Caki2 (cell line): ENCODE measurements around the gene WASHC4. TPM values are rescaled to one million over a fixed set of nuclear protein-coding genes. Genes with fewer than 3 reads are reported as not detected.
"Not testable (repeated sequence)": the region's sequence is repeated elsewhere in the genome, so short reads cannot be mapped to it uniquely, and the experiment has no call there.

Experiments
- DNase-seq: peaks from one replicate; pipeline ENCODE4 v3.0.0-alpha.2; 2015; ENCODE audit warnings: low read depth
- in situ Hi-C: cut with HindIII; loops from 2 replicates; pipeline ENCODE4 v1.10.0; 2016; ENCODE audit warnings: low sequenced_read_pairs, low pct_unique_long_range_greater_than_20kb, mixed read lengths
- total RNA-seq: library from RNA; depleted of rRNA; stranded (reverse); fragments of >200 nt; shearing (Covaris generic); gene quantifications from 2 replicates; pipeline ENCODE4 v1.2.3, GENCODE V29; 2014; ENCODE audit warnings: low replicate concordance

WASHC4 gene
- total RNA-seq, 1 experiment from 2014 or later = 13.7 TPM

- peak; percentile 61 for DNase-seq
- in situ Hi-C loops = no loop called here
Measured at GRCh38 chr12:105084251-105085250, 23.0 kb upstream of the WASHC4 start, which contains the start of gene ALDH1L2. ALDH1L2 (minus strand) TSS chr12:105084458; CDS start chr12:105084436, 22 bp downstream.

- DNase-seq = no peak
- in situ Hi-C loops = no loop called here
Measured at GRCh38 chr12:105085501-105085900, 22.0 kb upstream of the WASHC4 start.

GRCh38 chr12:105089817-105090216, 17.7 kb upstream of the WASHC4 start:
- in situ Hi-C loops = no loop called here
- no peak for DNase-seq

GRCh38 chr12:105090361-105090760, 17.2 kb upstream of the WASHC4 start:
- no peak for DNase-seq
- in situ Hi-C loops = no loop called here

DNA sequence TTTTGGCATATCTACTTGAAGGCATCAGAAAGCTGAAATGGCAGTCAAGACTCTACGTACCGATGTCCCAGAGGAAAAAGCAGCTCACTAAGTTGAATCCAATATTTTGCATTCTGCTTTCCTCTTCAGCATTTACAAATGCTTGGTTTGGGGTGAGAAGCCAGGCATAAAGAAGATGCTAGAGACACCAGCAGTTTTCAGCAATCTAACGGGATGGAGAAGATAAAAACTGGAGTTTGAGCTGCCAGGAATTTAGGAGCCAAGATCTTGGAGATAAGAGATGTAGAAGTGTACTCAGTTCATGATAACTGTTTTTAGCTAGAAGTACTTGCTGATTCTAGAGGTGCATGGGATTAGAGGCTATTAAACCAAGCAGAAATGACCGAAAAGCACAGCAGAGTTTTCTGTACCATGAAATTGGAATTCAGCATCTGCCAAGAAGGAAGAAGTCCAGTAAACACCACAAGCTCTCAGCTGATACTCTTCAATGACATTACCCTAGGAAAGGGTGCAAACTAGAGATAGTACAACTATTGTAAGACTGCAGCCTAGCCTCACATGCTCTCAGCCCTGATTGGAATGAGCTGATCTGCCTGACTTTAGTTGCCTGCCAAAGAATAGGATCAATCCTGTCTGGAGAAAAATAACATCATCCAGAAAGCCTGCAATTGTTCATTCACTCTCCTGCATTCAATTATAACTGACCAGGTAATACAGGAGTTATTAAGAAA, 15.9 kb upstream of the WASHC4 start:
- no peak for DNase-seq
- in situ Hi-C loops = no loop called here

- in situ Hi-C loops = no loop called here
- DNase-seq = no peak
Measured at GRCh38 chr12:105092336-105092735, 15.2 kb upstream of the WASHC4 start.

DNA sequence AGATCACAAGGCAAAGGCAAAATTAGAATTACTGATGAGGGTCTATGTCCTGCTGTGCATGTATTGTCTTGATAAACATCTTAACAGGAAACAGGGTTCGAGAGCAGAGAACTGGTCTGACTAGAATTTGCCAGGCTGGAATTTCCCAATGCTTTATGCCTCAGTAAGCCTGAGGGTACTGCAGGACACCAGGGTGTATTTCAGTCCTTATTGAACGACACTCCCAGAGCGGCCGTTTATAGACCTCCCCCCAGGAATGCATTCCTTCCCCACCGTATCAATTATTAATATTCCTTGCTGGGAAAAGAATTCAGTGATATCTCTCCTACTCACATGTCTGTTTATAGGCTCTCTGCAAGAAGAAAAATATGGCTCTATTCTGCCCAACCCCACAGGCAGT, 12.2 kb upstream of the WASHC4 start:
- in situ Hi-C loops, DNase-seq: not testable (repeated sequence)

- in situ Hi-C loops = no loop called here
- no peak for DNase-seq
Measured at GRCh38 chr12:105099356-105099755, 8.2 kb upstream of the WASHC4 start.

DNA sequence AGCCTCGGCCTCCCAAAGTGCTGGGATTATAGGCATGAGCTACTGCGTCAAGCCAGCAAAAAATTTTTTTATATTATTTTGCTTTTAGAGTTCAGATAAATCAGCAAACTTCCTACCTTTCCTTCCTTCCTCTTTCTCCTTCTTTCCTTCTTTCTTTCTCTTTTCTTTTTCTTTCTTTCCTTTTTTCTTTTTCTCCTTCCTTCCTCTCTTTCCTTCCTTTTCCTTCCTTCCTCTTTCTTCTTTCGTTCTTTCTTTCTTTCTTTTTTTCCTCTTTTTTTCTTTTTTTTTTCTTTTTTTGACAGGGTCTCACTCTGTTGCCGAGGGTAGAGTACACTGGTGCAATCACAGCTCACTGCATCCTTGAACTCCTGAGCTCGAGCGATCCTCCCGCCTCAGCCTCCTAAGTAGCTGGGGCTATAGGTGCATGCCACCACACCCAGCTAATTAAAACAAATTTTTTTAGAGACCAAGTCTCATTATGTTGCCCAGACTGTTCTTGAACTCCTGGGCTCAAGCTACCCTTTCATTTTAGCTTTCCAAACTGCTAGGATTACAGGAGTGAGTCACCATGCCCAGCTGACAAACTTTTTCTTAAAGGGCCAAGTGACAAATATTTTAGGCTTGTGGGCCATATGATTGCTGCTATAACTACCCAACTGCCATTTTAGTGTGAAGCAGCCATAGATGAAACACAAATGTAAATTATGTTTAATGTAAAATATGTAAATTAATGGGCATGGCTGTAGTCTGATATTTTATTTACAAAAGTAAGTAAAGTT, 7.1 kb upstream of the WASHC4 start:
- in situ Hi-C loops = no loop called here
- no peak for DNase-seq

DNA sequence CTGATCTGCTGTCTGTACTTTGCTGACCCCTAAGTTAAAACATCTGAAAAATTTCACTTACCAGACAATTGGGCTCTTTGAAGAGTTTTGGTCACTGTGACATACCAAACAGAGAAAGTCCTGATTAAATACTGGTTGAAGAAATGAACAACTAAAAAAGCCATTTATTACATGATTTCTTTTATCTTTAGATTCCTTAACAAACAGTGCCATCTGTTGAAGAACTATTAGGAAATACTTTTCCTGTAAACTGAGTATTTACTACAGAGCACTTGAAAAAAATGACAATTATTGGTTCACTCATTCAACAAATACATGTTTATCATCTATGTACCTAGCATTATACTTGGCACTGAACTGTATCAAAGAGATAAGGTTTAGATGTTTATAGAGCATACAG, 6.5 kb upstream of the WASHC4 start:
- DNase-seq = no peak
- in situ Hi-C loops = no loop called here

- no peak for DNase-seq
- in situ Hi-C loops = no loop called here
Measured at GRCh38 chr12:105102673-105103072, 4.9 kb upstream of the WASHC4 start.

GRCh38 chr12:105104762-105105161, 2.8 kb upstream of the WASHC4 start:
- in situ Hi-C loops = no loop called here

GRCh38 chr12:105106621-105107020, 910 bp upstream of the WASHC4 start:
- DNase-seq = no peak
- in situ Hi-C loops = no loop called here

More at GRCh38 chr12:105104762-105105161, 2.8 kb upstream of the WASHC4 start:
- no peak for DNase-seq

DNA sequence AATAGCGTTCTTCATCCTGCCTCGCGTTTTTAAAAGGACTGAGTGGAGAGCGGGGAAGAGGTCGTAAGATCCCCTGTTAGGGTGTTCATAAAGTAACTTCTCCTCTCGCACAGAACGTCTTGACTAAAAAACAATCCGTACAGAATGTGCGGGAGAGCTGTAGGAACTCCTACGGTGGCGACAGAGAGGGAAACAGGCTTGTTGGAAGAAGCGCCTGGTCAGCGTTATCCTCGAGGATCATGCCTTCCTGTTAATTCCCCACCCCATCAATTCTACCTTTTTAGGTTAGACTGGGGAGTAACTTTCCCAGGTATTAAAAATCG, 399 bp upstream of the WASHC4 start:
- DNase-seq = no peak
- in situ Hi-C loops = no loop called here

- DNase-seq = peak; percentile 74
- in situ Hi-C loops = no loop called here
Measured at GRCh38 chr12:105109465-105110212, 2.1 kb downstream of the WASHC4 start.

DNA sequence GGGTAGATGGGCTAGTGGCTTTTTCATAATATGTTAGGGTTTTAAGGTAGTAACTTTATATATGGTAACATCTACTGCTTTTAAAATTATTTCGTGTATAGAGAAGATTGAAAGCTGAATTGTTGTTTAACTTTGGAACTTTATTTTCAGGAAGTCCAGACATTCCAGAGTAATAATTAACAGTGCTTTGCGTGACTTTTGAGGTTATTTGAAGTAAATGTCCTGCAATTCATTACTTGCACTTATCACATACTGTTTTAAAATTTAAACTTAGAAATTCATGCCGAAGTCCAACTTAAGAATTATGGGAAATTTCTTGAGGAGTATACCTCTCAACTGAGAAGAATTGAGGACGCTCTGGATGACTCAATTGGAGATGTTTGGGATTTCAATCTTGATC, 3.3 kb downstream of the WASHC4 start:
- DNase-seq = no peak
- in situ Hi-C loops = no loop called here

- DNase-seq = no peak
- in situ Hi-C loops = no loop called here
Measured at GRCh38 chr12:105113094-105113493, 5.6 kb downstream of the WASHC4 start.

GRCh38 chr12:105116969-105117368, 9.4 kb downstream of the WASHC4 start:
- in situ Hi-C loops = no loop called here
- no peak for DNase-seq
